Thymus (tissue), 11 donors: Measurements from ENCODE around the gene GAS2L1. TPM values are rescaled to one million over a fixed set of nuclear protein-coding genes. Genes with fewer than 3 reads are reported as not detected.

Experiments
- DNase-seq, 9 donors: peaks; one replicate each; pipeline ENCODE4 v3.0.0-alpha.2; 2013; ENCODE audit warnings: low spot score in 9 of 9, low read depth in 6 of 9, missing footprints in 1 of 9
- H3K27ac ChIP-seq, 2 donors: one replicate each; pipeline ENCODE4 v1.5.1; 2013; ENCODE audit warnings: control low read depth in 1 of 2, low read depth in 1 of 2, low read length in 1 of 2, mild to moderate bottlenecking in 1 of 2, moderate library complexity in 1 of 2
- H3K27me3 ChIP-seq, 2 donors: one replicate each; pipeline ENCODE4 v1.5.1; 2013; ENCODE audit warnings: low read length in 1 of 2; ENCODE audit not compliant: control insufficient read depth in 2 of 2, insufficient read depth in 1 of 2
- H3K36me3 ChIP-seq, 2 donors: one replicate each; pipeline ENCODE4 v1.5.1; 2013; ENCODE audit warnings: low read length in 1 of 2, mild to moderate bottlenecking in 1 of 2, moderate library complexity in 1 of 2; ENCODE audit not compliant: control insufficient read depth in 2 of 2, insufficient read depth in 2 of 2
- H3K4me1 ChIP-seq, 2 donors: one replicate each; pipeline ENCODE4 v1.5.1; 2013; ENCODE audit warnings: low read length in 2 of 2; ENCODE audit not compliant: control insufficient read depth in 2 of 2, insufficient read depth in 2 of 2
- H3K4me3 ChIP-seq, 2 donors: one replicate each; pipeline ENCODE4 v1.5.1; 2013; ENCODE audit warnings: low read length in 2 of 2, control low read depth in 1 of 2, mild to moderate bottlenecking in 1 of 2
- H3K9me3 ChIP-seq, 2 donors: one replicate each; pipeline ENCODE4 v1.5.1; 2013; ENCODE audit warnings: low read length in 1 of 2, mild to moderate bottlenecking in 1 of 2; ENCODE audit not compliant: control insufficient read depth in 2 of 2, insufficient read depth in 1 of 2
- WGBS: extraction: QIAGEN DNeasy Blood & Tissue Kit; methylation state at CpG from one replicate; pipeline ENCODE4 v1.1.7; 2013; 5-methylcytosine and 5-hydroxymethylcytosine counted together
- polyA plus RNA-seq: library from polyadenylated mRNA; stranded (reverse); fragments of 200-250 nt; gene quantifications from one replicate; pipeline ENCODE4 v1.2.3, GENCODE V29; 2013
- total RNA-seq: library from RNA; stranded (reverse); fragments of 120-200 nt; gene quantifications from one replicate; pipeline ENCODE4 v1.2.4, GENCODE V29; 2013
- donor health status: healthy.

The GAS2L1 gene
- total and polyA plus RNA-seq, 2 donors = 0.80 to 6.0 TPM

DNA sequence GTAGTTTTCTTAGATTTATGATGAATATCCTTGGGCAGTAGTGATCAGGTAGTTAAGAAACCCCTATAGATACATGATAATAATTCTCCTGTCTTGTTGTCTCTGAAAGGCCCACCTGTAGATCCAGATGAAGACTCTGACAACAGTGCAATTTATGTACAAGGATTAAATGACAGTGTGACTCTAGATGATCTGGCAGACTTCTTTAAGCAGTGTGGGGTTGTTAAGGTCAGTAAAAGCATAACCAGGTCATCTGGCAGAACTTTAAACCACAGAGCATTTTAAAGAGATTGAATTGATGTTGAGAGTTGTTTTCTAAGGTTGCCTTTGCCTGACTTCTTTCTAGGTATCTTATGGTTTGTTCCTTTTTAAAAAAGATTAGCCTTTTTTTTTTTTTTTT is 14.1 kb upstream of the GAS2L1 start:
- no peaks in the 10 kb centered on the region for H3K4me1 ChIP-seq
- no peaks in the 10 kb centered on the region for H3K27me3 ChIP-seq
- H3K36me3 ChIP-seq = peaks cover 74 to 96% of the 10 kb centered on the region in 2 donors
- H3K9me3 ChIP-seq = no peaks in the 10 kb centered on the region
- DNase-seq = no peak
- no peak overlapping the region for H3K4me3 ChIP-seq
- H3K27ac ChIP-seq = no peak overlapping the region

GRCh38 chr22:29298641-29299040 is 7.8 kb upstream of the GAS2L1 start:
- Histone ChIP-seq H3K27me3 (no peaks in the 10 kb centered on the region), H3K4me1 (no peaks in the 10 kb centered on the region), H3K9me3 (no peaks in the 10 kb centered on the region), H3K4me3 (no peak overlapping the region), H3K36me3 (peaks cover 72% of the 10 kb centered on the region in 2 donors), H3K27ac (no peak overlapping the region)
- no peak for DNase-seq
- 95% methylated on average over 8 of the region's 8 CpGs for WGBS

- H3K36me3 ChIP-seq = peaks cover 65 to 67% of the 10 kb centered on the region in 2 donors
- WGBS = 97% methylated on average over 19 of the region's 19 CpGs
- no peaks in the 10 kb centered on the region for H3K4me1 ChIP-seq
Measured at GRCh38 chr22:29299136-29299900, 7.1 kb upstream of the GAS2L1 start.

DNA sequence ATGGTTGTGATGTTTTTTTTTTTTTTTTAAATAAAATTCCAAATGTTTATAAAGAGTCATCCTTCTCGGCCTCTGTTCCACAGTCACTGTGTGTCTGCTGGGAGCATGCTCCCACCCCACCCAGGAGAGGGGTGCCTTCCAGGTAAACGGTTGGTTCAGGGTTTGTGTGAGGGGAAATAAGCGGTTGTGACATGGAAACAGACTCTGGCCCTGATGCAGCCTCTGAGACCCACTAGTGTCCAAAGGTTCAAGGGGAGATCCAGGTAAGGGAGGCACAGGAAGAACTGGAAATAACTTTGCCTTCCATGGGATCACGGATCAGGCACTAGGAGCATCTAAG is 6.0 kb upstream of the GAS2L1 start:
- DNase-seq = no peak
- no peaks in the 10 kb centered on the region for H3K9me3 ChIP-seq
- 93% methylated on average over 4 of the region's 4 CpGs for WGBS
- no peak overlapping the region for H3K4me3 ChIP-seq
- peaks cover 0 to 14% of the 10 kb centered on the region in 2 donors for H3K27me3 ChIP-seq
- no peak overlapping the region for H3K27ac ChIP-seq
- peaks cover 54 to 59% of the 10 kb centered on the region in 2 donors for H3K36me3 ChIP-seq
- H3K4me1 ChIP-seq = no peaks in the 10 kb centered on the region

More at GRCh38 chr22:29299136-29299900, 7.1 kb upstream of the GAS2L1 start:
- no peak overlapping the region for H3K4me3 ChIP-seq
- H3K27me3 ChIP-seq = peaks cover 0 to 4% of the 10 kb centered on the region in 2 donors
- H3K27ac ChIP-seq = no peak overlapping the region
- H3K9me3 ChIP-seq = no peaks in the 10 kb centered on the region
- no peak for DNase-seq

DNA sequence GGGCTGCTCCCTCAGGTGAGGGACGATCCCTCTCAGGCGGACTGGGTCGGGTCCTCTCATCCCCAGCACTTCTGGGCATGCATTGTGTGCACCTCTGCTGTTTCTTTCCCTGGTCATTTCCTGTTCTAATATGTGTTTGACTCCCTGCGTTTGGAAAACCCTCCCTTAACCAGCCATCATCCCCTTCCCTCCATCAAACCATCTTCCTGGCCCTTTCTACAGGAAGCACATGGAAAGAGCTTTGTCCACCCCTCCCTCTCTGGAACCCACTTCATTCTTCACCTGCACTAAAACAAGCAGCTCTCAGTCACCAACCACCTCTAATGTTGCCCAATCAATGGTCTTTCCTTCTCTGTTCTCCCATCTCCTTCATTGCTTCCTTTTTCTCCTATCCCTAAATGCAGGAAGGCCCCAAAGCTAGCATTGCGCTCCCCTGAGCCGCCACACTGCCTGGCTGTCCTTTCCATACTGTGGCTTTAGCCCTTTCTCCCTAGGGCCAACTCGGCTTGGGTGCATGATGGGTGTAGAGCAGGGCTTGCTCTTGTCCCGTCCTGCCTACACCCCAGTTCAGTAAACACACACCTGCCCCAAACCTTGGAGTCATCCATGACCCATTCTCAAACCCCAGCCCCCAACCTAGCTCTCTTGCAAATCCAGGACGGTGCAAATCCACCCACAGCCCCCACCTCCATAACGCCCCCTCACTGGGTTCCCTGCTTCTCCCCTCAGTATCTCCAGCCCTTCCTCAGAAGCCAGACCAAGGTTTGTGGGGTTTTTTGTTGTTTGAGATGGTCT is 5.4 kb upstream of the GAS2L1 start:
- H3K4me3 ChIP-seq = no peak overlapping the region
- no peak for DNase-seq
- H3K9me3 ChIP-seq = no peaks in the 10 kb centered on the region
- H3K4me1 ChIP-seq = peaks cover 0 to 2% of the 10 kb centered on the region in 2 donors
- WGBS = 95% methylated on average over 10 of the region's 10 CpGs
- H3K27me3 ChIP-seq = peaks cover 0 to 20% of the 10 kb centered on the region in 2 donors
- H3K36me3 ChIP-seq = peaks cover 48 to 54% of the 10 kb centered on the region in 2 donors
- H3K27ac ChIP-seq = no peak overlapping the region

DNA sequence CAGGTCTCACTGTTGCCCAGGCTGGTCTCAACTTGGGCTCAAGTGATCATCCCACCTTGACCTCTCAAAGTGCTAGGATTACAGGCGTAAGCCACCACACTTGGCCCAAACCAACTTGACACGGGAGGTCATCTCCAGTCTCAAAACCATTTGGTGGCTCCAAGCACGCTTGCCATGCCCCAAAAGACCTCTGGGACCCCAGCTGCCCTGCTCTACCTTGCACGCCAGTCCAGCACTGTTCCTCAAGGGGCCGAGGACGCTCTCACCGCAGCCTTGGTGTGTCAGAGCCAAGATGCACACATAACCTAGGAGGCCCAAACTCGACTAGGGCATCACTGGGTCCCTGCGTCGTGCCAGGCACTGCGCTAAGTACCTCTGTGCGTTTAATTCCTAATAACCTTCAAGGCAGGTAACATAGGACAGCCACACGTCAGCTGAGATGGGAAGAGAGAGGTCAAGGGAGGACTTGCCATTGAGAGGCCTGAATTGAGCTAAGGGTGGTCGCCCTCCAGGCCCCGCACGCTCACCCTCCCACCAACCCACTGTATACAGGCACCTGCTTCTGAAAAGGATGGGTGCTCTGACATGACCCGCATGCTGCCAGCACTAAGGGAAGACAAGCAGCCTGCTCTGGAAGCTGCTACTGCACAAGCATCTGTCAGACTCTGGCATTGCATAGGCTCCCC is 4.6 kb upstream of the GAS2L1 start:
- Histone ChIP-seq H3K4me1 (peaks cover 0 to 9% of the 10 kb centered on the region in 2 donors), H3K9me3 (peaks cover 0 to 6% of the 10 kb centered on the region in 2 donors), H3K4me3 (no peak overlapping the region), H3K27ac (no peak overlapping the region), H3K36me3 (peaks cover 40 to 46% of the 10 kb centered on the region in 2 donors), H3K27me3 (peaks cover 7 to 28% of the 10 kb centered on the region in 2 donors)
- 98% methylated on average over 17 of the region's 17 CpGs for WGBS
- DNase-seq = no peak

- peaks cover 35 to 41% of the 10 kb centered on the region in 2 donors for H3K36me3 ChIP-seq
- peaks cover 0 to 9% of the 10 kb centered on the region in 2 donors for H3K4me1 ChIP-seq
- WGBS = 94% methylated on average over 2 of the region's 2 CpGs
- H3K27me3 ChIP-seq = peaks cover 12 to 33% of the 10 kb centered on the region in 2 donors
- H3K27ac ChIP-seq = no peak overlapping the region
- H3K4me3 ChIP-seq = no peak overlapping the region
- no peak for DNase-seq
- peaks cover 0 to 6% of the 10 kb centered on the region in 2 donors for H3K9me3 ChIP-seq
Measured at GRCh38 chr22:29302402-29302680, 4.1 kb upstream of the GAS2L1 start.

DNA sequence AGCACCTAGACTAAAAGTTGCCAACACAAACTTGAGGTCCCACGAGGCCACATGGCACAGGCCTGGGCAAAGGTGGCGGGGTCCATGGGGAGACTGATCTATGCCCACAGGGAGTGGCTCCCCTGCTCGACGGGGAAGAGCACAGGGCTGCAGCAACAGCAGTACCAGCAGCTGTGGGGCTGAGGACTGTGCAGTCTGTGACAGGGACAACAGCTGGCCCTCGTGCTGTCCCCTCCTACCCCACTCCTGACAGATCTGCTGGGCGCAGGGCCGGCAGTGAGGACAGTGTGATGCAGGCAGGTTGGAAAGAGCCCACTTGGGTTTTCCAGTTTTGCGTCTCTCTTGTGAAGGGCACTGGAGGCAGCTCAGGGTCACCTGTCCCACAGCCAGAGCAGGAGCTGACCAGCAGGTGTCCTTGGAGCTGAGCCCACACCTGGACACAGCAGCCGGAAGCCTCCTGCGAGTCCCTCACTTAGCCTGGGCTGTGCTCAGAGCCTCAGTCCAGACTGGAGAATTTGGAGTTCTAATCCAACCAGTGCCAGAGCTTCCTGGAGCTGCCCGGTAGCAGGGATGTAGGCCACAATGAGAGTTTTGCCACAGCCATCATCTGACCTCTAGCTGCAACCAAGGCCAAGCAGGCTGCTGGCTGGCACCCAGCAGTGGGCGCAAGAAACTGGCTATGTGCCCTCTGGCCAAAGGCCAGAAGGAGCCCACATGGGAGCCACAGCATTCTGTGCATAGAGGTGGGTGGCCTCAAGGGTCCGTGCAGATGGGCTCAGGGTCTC is 3.6 kb upstream of the GAS2L1 start:
- peaks cover 0 to 9% of the 10 kb centered on the region in 2 donors for H3K4me1 ChIP-seq
- peaks cover 18 to 39% of the 10 kb centered on the region in 2 donors for H3K27me3 ChIP-seq
- DNase-seq = no peak
- no peak overlapping the region for H3K4me3 ChIP-seq
- peaks cover 30 to 35% of the 10 kb centered on the region in 2 donors for H3K36me3 ChIP-seq
- WGBS = 83% methylated on average over 13 of the region's 13 CpGs
- H3K27ac ChIP-seq = no peak overlapping the region
- peaks cover 0 to 6% of the 10 kb centered on the region in 2 donors for H3K9me3 ChIP-seq
